Measurements from ENCODE around the gene POLR3B.

The POLR3B gene

DNA sequence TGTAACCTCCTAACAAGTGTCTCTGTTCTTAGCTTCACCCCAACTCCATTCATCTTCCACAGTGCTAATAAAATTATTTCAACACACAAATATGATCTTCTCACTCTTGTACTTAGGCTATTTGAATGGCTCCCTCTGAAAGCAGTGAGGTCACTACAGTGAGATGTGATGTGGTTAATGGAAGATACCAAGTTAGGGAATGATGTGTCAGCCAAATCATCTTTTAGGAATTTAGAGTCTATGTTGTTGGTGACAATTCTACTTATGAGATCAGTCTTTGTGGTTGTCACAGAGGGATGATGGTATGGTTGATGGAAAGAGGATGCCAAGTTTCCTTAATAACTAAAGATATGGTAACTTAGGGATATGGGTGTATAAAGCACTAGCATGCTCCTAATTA, 57.6 kb downstream of the POLR3B start:
- DNase-seq (ENCODE audit: low read depth) = no peak

DNA sequence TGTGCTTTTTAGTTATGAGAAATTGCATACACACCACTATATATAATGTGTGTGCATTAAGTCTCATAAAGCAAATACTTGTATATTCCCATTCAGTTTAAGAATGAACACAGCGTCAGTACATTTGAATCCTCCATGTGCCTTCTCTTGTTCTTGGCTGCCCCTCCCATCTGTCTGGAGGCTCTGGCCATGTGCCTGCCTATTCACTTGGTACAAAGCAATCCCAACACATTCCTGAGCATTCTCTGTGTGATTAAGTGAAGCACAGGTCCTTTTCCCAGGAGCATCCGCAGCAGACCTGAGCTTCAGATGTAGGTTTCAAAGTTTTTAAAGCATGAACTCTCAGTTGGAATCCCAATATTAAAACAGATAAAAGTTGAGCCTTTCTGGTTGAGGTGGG, 58.7 kb downstream of the POLR3B start:
- no peak for DNase-seq (ENCODE audit: low read depth)

DNA sequence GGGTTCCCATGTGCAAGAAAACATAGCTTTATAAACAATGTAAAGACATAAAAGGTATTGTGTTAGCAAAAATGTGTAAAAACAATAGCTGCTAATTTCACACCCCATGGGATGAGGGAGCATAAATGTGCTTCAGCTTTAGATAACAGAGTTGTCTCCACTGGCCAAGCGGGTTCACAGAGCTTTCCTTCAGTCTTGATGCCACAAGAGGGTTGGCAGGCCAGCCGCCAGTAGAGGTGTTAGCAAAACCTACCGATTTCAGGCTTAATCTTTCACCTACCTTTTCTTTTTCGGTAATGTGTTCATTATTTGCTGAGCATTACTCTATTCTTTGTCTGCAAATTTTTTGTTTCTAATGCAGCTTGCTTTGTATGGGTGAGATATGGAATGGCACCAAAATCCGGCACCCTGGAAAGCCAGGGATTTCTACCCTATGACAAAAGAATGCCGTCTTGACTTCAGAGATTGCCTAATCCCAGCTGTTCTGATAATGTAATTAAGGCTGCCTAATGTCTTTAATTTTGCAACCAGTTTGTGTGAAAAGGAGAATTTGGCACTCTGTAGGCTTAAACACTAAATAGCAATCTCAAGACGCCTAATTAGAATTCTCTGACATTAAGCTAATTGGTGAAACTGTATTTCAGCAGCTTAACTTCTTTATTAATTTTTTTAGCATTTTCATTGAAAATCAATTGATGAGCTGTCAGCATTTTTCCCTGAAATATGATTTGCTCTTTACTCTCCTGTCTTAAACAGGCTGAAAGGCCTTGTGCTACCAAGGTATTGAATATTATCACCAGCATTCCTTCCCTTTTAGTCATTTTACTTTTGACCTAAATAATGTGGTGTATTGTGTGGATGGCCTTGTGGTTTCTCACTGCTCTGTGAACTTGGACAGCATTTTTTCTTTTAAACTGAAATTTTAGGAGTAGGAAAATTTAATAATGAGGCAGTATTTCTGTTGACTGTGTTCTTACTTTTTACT, 60.7 kb downstream of the POLR3B start:
- no peak for DNase-seq (ENCODE audit: low read depth)

DNA sequence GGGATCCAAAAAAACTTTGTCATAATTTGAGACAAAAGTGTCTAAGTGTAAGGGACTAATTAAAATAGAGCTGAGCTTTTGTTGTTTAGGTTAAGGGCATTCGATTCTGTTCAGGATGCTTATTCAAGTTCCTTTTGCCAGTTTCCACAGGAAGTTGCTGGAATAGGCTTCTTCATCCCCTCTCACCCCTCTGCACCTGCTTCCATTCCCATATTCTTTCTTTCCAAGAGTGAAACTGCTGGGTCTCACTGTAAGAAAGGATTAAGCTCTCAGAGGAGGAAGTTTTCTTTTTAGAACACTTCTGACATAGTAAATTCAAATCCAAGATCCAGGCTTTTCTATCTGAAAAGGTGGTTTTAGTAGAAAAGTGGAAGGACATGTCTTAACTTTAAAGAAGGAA, 61.4 kb downstream of the POLR3B start:
- DNase-seq (ENCODE audit: low read depth) = no peak

DNA sequence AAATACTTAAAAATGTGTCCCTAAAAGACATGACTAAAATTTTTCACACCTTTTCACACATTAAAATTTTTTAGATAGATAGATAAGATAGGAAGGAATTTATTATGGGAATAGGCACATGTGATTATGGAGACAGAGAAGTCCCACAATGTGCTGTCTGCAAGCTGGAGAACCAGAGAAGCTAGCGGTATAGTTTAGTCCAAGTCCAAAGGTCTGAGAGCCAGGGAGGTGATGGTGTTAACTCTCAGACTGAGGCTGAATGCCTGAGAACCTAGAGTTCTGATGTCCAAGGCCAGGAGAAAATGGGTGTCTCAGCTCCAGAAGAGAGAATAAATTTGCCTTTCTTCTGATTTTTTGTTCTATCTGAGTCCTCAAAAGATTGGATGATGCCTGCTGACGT, 65.7 kb downstream of the POLR3B start:
- no peak for DNase-seq (ENCODE audit: low read depth)

DNA sequence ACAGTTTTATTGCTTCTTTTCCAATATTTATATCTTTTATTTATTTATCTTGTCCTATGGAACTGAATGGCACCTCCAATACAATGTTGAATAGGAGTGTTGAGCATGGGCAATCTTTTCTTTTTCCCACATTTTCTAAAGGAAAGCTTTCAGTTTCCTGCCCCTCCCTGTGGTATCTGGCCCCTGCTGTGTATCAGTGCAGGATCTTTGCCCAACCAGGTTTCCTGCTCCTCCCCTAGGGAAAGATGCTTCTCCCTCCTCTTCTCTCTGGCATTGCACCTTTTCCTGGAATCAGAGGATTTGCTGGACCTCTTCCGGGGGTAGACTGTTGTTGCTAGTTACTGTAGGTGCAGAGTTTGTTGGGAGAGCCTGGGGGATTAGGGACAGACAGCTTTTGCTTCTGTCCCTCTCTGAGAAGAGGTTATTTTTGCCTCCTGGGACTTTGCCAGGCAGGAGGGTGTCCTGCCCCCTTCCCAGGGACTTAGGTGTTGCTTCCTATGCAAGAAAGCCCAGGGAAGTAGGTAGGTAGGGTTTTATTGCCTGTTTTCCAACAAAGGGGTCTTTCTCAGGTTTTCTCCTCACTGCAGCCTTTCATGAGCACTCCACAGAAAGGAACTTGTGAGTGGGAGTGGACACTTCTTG, 67.6 kb downstream of the POLR3B start:
- DNase-seq (ENCODE audit: low read depth) = no peak

DNA sequence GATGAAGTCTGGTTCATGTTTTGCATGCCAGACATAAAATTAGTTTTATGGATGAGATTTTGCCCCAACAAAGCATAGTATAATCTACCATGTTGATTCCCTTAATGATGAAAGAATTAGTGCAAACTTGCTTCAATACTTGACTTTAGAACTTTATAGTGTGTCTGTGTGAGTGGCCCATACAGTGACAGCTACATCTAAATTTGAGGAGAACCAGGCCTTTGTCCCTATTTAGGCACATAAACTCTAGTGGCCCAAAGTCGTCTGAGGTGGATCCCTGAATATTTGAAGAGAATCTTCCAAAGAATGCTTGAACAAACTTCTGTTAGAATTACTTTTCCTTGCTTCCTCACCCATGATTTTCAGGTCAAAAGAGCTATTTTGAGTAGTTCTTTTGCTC, 70.4 kb downstream of the POLR3B start:
- no peak for DNase-seq (ENCODE audit: low read depth)

DNA sequence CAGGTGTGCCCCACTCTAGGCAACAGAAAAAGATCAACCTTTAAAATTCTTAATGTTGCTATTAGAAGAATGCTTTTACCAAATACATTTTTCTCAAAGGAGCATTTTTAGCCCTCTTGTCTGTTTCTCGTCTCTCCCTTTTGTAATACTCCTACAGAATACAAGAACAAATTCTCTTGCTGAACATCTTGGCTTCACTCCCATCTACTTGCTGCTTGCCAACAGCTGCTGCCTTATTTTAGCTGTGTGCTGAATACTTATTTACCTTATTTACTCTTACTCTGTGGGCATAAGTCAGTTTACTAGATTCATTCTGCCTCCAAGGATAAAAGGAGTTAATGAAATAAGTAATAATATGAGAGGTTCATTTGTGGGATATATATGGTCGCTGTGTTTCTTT, 70.8 kb downstream of the POLR3B start:
- no peak for DNase-seq (ENCODE audit: low read depth)

DNA sequence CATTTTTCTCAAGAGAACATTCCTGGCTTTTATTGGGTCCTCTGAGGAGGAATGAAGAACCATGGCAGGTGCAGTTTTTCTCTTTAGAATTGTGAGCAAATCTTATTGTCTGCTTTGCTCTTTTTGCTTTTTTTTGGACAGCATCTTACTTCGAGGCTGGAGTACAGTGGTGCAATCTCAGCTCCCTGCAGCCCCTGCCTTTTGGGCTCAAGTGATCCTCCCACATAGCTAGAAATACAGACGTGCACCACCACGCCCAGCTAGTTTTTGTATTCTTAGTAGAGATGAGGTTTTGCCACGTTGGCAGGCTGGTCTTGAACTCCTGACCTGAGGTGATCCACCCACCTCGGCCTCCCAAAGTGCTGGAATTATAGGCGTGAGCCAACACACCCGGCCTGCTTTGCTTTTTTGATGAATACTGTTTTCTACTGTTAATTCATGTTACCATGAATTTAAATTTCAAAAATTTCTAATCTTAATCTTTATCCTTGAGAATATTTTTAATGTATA, 71.5 kb downstream of the POLR3B start:
- no peak for DNase-seq (ENCODE audit: low read depth)

DNA sequence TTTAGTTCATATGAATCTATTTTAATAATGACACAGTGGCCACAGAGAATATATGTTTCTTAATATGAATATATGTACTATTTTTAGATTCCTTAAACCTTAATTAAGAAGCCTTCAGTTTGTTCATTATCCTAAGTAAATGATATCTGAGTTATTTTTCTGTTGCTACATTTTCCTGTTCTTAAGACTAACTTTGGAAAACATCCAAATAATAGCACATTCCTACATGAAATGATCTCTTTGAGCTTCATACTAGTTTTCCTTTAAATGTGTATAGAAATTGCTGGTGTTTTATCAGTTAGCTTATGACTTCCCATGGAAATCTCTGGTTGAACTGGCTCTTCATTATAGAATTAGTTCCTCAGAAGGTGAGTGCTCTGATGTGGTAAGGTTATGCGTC, 72.1 kb downstream of the POLR3B start:
- DNase-seq (ENCODE audit: low read depth) = no peak

DNA sequence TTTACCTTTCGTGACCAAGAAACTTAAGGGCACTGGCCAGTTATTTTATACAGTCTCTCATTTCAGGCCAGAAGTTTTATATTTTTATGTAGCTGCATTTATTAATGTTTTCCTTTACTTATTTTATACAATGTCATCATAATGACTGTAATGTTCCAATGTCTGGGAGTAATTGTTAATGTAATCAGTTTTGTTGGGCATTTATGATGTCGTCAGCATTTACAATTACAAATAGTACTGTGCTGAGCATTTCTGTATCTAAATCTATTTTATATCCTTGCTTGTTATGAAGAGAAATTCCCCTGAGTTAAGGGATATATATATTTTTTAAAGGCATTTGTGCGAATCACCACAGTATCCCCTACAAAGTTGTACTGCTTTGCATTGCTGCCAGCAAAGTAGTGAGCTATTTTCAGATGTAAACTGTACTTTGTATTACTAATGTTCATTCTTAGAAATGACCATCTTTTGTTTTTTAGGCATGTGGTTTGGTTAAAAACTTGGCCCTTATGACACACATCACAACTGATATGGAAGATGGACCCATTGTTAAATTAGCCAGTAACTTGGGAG, 74.4 kb downstream of the POLR3B start:
- DNase-seq (ENCODE audit: low read depth) = no peak

DNA sequence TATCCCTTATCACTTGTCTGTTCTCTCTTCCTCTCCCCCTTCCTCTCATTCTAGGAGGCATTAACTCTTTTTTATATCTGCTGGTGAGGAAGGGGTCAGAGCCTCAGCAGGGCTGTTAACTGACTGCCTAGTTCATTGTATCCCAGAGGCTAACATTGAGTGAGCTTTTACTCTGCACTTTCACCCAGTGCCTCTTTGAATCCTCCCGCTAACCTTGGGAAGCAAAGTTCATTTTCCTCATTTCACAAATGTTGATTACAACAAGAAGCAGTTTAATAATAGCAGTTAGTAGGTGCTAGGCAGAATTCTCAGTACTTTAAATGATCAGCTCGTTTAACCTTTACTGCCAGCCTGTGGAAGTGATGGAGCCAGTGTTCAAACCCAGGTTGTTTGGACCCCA, 75.5 kb downstream of the POLR3B start:
- no peak for DNase-seq (ENCODE audit: low read depth)

DNA sequence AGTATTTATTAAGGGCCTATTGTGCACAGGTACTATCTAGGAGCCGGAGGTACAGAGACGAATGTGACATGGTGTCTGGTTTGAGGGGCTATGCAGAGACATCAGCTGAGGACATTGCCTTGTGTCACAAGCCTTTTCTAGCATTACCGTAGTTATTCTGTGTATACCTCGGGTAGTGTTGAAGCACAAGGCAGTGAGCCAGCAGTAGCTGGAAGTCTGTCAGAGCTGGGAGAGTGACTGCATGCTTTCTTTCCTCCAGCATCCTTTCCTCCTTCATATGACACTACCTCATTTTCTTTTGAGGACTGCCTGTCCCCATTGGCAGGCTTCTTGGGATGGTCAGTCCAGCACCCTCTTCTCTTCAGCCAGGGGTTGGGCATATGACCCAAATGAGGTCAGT, 77.0 kb downstream of the POLR3B start:
- DNase-seq (ENCODE audit: low read depth) = no peak

DNA sequence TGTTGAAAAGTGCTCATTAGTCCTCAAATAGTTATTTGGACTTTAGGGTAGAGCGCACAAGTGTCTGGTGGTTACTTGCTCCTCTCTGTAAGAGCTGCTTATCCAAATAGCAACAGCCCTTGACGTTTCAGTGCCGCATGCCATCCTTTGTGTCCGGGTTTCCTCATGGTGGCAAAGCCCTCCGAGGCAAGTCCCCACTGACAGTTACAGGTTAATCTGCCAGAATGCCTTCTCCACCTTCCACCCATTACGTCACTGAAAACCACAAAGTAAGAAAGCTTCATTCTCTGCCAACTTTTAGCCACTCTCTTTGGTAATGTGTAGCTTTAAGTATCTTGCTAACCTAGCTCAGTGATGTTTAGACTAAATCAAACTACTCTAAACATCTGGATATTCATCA, 78.6 kb downstream of the POLR3B start:
- DNase-seq (ENCODE audit: low read depth) = no peak

DNA sequence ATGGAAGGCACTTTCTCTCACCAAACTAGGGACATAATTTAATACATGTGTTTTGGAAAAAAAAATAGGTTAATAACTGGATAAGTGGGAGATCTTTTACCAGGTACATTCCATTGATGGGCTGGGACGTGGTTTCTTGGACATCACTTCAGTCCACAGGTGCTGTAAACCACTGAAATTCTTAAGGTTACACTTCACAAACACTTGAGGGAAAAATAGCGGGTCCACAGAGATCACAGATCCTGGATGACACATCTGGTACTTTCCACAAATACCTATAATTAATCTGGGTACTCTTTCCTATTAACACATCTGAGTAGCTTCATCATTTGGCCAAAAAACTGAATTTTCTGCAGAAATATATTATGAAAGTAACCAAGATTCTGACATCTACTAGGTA, 85.0 kb downstream of the POLR3B start:
- DNase-seq (ENCODE audit: low read depth) = no peak

DNA sequence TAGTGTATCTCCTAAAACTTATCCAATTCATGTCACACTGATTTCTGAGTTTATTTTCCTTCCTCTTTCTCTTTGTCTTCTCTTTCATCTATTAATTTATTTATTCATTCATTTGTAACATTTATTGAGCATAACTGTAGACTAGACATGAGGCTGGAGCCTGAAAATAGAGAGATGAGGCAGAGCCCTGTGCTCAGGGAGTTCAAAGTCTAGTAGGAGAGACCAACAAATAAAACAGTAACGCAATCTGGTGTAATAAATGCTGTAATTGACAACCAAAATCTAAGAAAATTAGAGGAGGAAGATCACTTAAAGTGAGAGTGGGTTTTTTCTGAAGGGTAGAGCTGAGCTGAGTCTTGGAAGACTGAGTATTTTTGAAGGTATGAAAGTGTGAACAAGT, 87.5 kb downstream of the POLR3B start:
- DNase-seq (ENCODE audit: low read depth) = no peak

DNA sequence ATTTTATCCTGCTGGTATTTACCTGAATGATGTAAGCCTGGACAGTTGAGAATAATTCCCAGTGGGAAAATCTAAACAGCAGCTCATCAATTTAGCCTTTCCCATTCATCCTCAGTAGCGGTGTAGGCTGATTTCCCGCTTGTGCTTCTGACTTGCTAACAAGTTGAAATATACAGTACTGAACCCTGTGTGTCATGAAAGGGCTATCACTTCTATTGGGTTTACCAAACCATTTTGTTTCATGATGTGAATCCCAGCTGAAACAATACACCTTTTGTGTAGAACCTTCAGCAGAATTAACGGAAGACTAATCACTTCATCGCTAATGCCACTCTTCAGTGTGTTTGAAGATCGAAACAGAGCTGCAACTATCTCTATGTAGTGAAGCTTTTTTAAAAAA, 88.4 kb downstream of the POLR3B start:
- DNase-seq (ENCODE audit: low read depth) = no peak

DNA sequence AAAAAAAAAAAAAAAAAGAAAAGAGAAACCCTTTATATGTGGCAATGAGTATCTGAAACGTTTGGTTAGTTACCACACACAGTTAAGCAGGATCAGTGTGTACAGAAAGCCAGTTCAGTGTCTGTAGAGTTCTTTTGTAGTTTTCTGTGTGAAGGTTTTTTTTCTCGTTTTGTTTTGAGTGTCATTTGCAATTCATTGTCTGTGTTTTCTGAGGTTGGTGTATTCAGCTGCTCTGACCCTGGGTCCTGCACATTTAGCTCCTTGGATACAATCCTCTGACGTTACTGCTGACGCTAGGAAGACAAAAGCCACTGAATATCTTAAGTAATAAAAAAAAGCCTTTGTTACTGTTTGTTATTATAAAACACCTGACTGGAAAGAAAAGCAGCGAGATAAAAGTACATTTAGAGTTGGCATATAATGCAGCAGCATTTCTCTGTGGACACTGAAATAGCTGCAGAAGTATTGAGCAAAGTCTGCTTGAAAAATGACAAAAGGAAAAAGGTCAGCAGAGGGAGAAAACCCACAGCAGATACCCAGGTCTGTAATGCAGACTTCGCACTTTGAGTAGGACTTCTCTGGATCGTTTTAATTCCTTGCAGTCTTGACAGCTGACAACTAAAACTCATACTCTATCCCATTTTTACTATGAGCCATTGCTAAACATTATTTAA, 89.0 kb downstream of the POLR3B start:
- no peak for DNase-seq (ENCODE audit: low read depth)

DNA sequence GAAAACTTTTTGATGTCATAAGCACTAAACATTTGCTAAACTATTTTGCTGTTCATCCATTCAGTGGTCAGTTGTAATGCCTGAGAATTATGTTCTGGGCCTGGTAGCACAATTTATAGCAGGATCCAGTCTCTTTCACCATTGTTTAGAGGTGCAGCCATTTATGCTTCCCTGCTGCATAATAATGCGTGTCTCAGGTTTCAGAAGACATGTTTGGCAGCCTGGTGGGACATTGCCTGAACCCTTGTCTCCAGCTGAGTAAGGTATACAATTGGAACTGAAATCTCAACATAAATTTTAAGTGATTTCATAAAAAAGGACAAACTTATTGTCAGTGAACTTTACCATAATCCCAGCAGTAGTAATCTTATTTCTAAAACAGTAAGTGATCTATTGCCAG, 94.8 kb downstream of the POLR3B start:
- DNase-seq (ENCODE audit: low read depth) = no peak

DNA sequence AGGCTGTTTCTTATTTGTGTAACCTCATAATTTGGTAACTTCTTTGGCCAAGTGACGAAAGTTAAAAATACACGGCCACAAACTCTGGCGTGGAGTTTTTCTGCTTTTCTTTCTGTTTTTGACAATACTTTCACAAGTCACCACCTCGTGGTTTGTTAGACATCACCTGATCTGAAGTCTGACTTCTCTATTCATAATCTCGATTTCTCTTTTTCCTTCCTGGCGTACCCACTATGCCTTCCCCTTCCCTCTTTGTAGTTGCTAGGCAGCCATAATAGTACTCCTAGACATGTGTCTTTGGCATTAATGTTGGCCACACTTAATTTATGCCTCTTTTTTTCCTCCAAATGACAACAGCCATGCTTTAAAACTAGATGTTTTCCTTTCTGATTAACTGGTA, 97.6 kb downstream of the POLR3B start:
- no peak for DNase-seq (ENCODE audit: low read depth)

DNA sequence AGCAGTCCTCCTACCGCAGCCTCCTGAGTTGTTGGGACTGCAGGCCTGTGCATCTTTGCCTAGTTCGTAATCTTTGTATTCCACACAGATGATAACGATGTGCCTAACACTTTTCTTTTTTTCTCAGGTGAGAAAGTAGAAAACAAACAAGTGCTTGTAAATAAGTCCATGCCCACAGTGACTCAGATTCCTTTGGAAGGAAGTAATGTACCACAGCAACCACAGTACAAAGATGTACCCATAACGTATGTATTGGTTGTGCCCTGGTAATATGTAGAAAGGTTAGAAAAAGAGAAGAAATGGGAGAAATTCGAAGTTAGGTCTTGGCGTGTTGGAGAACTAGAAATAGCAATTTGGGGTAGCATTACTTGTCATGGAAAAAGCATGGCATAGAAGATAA, 101.6 kb downstream of the POLR3B start:
- no peak for DNase-seq (ENCODE audit: low read depth)

DNA sequence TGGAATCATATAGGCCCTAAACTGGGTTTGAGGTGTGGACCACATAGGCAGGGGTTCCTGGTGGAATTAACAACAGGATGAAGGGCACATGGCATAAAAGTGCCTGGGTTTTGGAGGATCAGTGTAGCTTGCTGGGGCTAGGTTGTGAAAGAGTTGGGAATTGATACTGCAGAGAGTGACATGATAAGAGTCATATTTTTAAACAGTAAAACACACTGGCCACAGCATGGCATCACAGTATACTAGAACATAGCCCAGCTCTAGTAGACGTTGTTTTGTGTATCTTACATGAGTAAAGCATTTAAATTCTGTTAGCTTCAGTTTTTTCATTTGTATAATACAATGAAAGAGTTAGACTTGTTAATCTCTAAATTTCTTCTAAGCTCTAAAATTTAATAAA, 102.0 kb downstream of the POLR3B start:
- no peak for DNase-seq (ENCODE audit: low read depth)
